HepG2 (cell line): Measurements from ENCODE around the gene CMTM5. TPM values are rescaled to one million over a fixed set of nuclear protein-coding genes. Genes with fewer than 3 reads are reported as not detected.

Experiments used
- CTCF ChIP-seq: sonication (generic); formaldehyde crosslinking; IDR thresholded peaks from 2 replicates; pipeline ENCODE4 v1.5.0; 2020; ENCODE audit warnings: mild to moderate bottlenecking, missing genetic modification reagents, moderate library complexity
- ETV5 ChIP-seq: IDR thresholded peaks from 2 replicates; pipeline ENCODE4 v1.6.1; 2018; ENCODE audit warnings: missing biosample characterization, missing genetic modification reagents, inconsistent platforms, borderline replicate concordance
- HES4 ChIP-seq: sonication (generic); formaldehyde crosslinking; IDR thresholded peaks from 2 replicates; pipeline ENCODE4 v1.9.0; 2021; ENCODE audit warnings: mild to moderate bottlenecking, missing genetic modification reagents, borderline replicate concordance
- SIN3B ChIP-seq: fragments of 150-350 bp; IDR thresholded peaks from 2 replicates; pipeline ENCODE4 v1.6.1; 2014; ENCODE audit warnings: low read length
- SMAD1 ChIP-seq: sonication (generic); formaldehyde crosslinking; IDR thresholded peaks from 2 replicates; pipeline ENCODE4 v1.4.0; 2020; ENCODE audit warnings: missing genetic modification reagents, low read depth, mild to moderate bottlenecking, borderline replicate concordance
- STAG1 ChIP-seq: sonication (generic); formaldehyde crosslinking; IDR thresholded peaks from 2 replicates; pipeline ENCODE4 v1.4.0; 2020; ENCODE audit warnings: missing genetic modification reagents
- TBL1XR1 ChIP-seq: fragments of 150-350 bp; IDR thresholded peaks from 2 replicates; pipeline ENCODE4 v1.6.1; 2014; ENCODE audit warnings: borderline replicate concordance, low read length; ENCODE audit not compliant: partially characterized antibody
- TSC22D2 ChIP-seq: sonication (generic); formaldehyde crosslinking; IDR thresholded peaks from 2 replicates; pipeline ENCODE4 v1.5.1; 2020; ENCODE audit warnings: missing genetic modification reagents, mild to moderate bottlenecking, borderline replicate concordance
- ZBTB2 ChIP-seq: sonication (generic); formaldehyde crosslinking; IDR thresholded peaks from 2 replicates; pipeline ENCODE4 v1.8.0; 2022; ENCODE audit warnings: low read depth, missing genetic modification reagents
- ZBTB20 ChIP-seq: sonication (generic); formaldehyde crosslinking; IDR thresholded peaks from 2 replicates; pipeline ENCODE4 v1.8.1; 2023; ENCODE audit warnings: missing genetic modification reagents, low read depth, mild to moderate bottlenecking, borderline replicate concordance
- ZBTB38 ChIP-seq: sonication (generic); formaldehyde crosslinking; IDR thresholded peaks from 2 replicates; pipeline ENCODE4 v1.5.1; 2020; ENCODE audit warnings: mild to moderate bottlenecking, missing genetic modification reagents
- ZBTB4 ChIP-seq: sonication (generic); formaldehyde crosslinking; IDR thresholded peaks from 2 replicates; pipeline ENCODE4 v1.4.0; 2020; ENCODE audit warnings: missing genetic modification reagents, mild to moderate bottlenecking, borderline replicate concordance
- ZBTB8A ChIP-seq: sonication (generic); formaldehyde crosslinking; IDR thresholded peaks from 2 replicates; pipeline ENCODE4 v1.4.0; 2020; ENCODE audit warnings: mild to moderate bottlenecking, low read depth, missing genetic modification reagents, borderline replicate concordance
- ZNF256 ChIP-seq: sonication (generic); formaldehyde crosslinking; conservative IDR thresholded peaks from 2 replicates; pipeline ENCODE4 v1.4.0; 2020; ENCODE audit warnings: missing genetic modification reagents
- ZNF503 ChIP-seq: sonication (generic); formaldehyde crosslinking; IDR thresholded peaks from 2 replicates; pipeline ENCODE4 v1.4.0; 2020; ENCODE audit warnings: missing genetic modification reagents
- ZNF879 ChIP-seq: sonication (generic); formaldehyde crosslinking; IDR thresholded peaks from 2 replicates; pipeline ENCODE4 v1.8.1; 2023; ENCODE audit warnings: missing genetic modification reagents
- polyA plus RNA-seq, 8 experiments: library from polyadenylated mRNA; depleted of rRNA in 3 of 8; stranded (reverse) in 7 of 8; unstranded in 1 of 8; fragments of >200 nt; fragmentation: Illumina TruSeq in 4 of 8; extraction: Trizol in 4 of 8; gene quantifications; 2 replicates each; pipeline versions ENCODE4 v1.2.1 to v1.2.3, GENCODE V29; 2011 to 2016; ENCODE audit warnings: low read depth in 4 of 8, missing spikeins in 1 of 8, mixed read lengths in 1 of 8; ENCODE audit not compliant: insufficient read depth in 1 of 8
- total RNA-seq, 5 experiments: library from RNA; depleted of rRNA; stranded (reverse); fragments of >200 nt; fragmentation: Illumina TruSeq; extraction: Trizol; gene quantifications; 2 replicates each; pipeline ENCODE4 v1.2.3, GENCODE V29; 2016; ENCODE audit warnings: low read depth in 1 of 5
- TF ChIP-seq, protein P1 (sequence below): sonication (generic); formaldehyde crosslinking; conservative IDR thresholded peaks from 2 replicates; pipeline ENCODE4 v1.8.0; 2022; ENCODE audit warnings: mild to moderate bottlenecking, moderate library complexity, missing genetic modification reagents

Gene CMTM5
- total and polyA plus RNA-seq, 2 of the 13 experiments (the other 11 are each of a cell fraction or from before 2014, with no cell fraction given): not detected

DNA sequence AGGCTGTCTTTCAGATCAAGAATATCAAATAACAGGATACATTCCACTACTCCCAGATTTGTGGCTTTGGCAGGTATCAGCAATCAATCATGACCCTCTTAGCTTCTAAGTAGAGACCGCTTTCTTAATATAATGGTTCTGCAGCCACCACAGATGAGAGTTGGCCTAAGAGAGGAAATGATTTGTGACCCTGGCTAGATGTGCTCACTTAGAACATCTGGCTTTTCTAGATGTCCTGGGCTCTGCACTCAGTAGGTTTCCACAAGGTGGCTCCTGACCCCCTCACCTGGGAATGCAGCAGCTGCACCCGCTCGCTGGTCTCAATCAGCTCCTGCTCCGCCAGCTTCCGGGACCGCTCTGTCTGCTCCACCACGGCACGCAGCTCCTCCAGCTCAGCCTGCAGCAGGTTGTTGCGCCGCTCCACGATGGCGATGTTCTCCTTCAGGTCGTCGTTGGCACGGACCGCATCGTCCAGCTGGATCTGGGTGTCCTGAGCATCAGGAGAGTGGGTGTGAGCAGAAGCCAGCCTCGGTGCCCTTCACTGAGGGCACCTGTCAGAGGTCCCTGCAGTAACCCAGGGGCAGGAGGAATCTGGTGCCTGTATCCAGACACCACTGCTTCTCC, 8.9 kb downstream of the CMTM5 start (continued):
- TF ChIP-seq CTCF (CRISPR knock-in tag) (peak; percentile 50), ZNF256 (CRISPR knock-in tag) (no peak), ZBTB4 (no peak), ZBTB38 (CRISPR knock-in tag) (no peak), SIN3B (no peak), SMAD1 (CRISPR knock-in tag) (no peak), HES4 (CRISPR knock-in tag) (0 out of 2 replicates have a peak, but pooled peaks have one; percentile 21), ZNF879 (CRISPR knock-in tag) (no peak), ZBTB20 (no peak), ZBTB2 (CRISPR knock-in tag) (no peak), ETV5 (CRISPR knock-in tag) (peak; percentile 22; the same call in 1 of the 2 replicates), TBL1XR1 (no peak), TSC22D2 (CRISPR knock-in tag) (no peak), STAG1 (peak; percentile 55), ZNF503 (CRISPR knock-in tag) (no peak), ZBTB8A (CRISPR knock-in tag) (no peak)
- TF ChIP-seq, protein P1, sequence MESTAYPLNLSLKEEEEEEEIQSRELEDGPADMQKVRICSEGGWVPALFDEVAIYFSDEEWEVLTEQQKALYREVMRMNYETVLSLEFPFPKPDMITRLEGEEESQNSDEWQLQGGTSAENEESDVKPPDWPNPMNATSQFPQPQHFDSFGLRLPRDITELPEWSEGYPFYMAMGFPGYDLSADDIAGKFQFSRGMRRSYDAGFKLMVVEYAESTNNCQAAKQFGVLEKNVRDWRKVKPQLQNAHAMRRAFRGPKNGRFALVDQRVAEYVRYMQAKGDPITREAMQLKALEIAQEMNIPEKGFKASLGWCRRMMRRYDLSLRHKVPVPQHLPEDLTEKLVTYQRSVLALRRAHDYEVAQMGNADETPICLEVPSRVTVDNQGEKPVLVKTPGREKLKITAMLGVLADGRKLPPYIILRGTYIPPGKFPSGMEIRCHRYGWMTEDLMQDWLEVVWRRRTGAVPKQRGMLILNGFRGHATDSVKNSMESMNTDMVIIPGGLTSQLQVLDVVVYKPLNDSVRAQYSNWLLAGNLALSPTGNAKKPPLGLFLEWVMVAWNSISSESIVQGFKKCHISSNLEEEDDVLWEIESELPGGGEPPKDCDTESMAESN (CRISPR knock-in tag): no peak
